ENCODE measurements around the gene SLC48A1. TPM values are rescaled to one million over a fixed set of nuclear protein-coding genes. Genes with fewer than 3 reads are reported as not detected.
A peak's percentile ranks its signal among the peaks of the same experiment; 100 is the strongest.

The SLC48A1 gene
- total RNA-seq, 2 donors from 2014 or later, result 39.0 to 52.5 TPM

DNA sequence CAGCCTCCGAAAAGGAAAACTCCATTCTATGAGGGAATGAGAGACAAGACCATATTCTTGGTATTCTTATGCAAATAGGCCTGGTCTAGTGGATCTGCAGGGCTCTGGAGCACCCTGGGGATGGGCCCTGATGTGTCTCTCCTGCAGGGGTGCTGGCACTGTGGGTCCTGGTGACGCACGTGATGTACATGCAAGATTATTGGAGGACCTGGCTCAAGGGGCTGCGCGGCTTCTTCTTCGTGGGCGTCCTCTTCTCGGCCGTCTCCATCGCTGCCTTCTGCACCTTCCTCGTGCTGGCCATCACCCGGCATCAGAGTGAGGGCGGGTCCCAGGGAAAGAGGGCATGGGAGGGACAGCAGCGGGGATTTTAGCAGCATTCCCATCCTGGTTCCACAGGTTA is 5.8 kb downstream of the SLC48A1 start:
- Histone ChIP-seq H3K4me1 (replicated peaks) (peaks cover 12% of the 10 kb centered on the region), H3K27ac (no peak overlapping the region), H3K27me3 (replicated peaks; ENCODE audit: insufficient read depth) (no peaks in the 10 kb centered on the region), H3K9me3 (no peaks in the 10 kb centered on the region), H3K36me3 (no peaks in the 10 kb centered on the region), H3K4me3 (no peak overlapping the region)
- DNase-seq (ENCODE audit: low spot score), result no peak
- intact Hi-C loops (cut with DNase I), result loop anchor here (2.0 to 5.0 kb wide), 4 partner anchors 37 to 127 kb away; no protein-coding TSS in a partner anchor
- no peak for TF ChIP-seq POLR2AphosphoS5 (IDR thresholded peaks at IDR 0.05)
- TF ChIP-seq POLR2A (IDR thresholded peaks at IDR 0.05), result no peak
- TF ChIP-seq, protein P1, sequence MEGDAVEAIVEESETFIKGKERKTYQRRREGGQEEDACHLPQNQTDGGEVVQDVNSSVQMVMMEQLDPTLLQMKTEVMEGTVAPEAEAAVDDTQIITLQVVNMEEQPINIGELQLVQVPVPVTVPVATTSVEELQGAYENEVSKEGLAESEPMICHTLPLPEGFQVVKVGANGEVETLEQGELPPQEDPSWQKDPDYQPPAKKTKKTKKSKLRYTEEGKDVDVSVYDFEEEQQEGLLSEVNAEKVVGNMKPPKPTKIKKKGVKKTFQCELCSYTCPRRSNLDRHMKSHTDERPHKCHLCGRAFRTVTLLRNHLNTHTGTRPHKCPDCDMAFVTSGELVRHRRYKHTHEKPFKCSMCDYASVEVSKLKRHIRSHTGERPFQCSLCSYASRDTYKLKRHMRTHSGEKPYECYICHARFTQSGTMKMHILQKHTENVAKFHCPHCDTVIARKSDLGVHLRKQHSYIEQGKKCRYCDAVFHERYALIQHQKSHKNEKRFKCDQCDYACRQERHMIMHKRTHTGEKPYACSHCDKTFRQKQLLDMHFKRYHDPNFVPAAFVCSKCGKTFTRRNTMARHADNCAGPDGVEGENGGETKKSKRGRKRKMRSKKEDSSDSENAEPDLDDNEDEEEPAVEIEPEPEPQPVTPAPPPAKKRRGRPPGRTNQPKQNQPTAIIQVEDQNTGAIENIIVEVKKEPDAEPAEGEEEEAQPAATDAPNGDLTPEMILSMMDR (IDR thresholded peaks at IDR 0.05), result no peak
- WGBS, result 46% methylated on average over 11 of the region's 14 CpGs

DNA sequence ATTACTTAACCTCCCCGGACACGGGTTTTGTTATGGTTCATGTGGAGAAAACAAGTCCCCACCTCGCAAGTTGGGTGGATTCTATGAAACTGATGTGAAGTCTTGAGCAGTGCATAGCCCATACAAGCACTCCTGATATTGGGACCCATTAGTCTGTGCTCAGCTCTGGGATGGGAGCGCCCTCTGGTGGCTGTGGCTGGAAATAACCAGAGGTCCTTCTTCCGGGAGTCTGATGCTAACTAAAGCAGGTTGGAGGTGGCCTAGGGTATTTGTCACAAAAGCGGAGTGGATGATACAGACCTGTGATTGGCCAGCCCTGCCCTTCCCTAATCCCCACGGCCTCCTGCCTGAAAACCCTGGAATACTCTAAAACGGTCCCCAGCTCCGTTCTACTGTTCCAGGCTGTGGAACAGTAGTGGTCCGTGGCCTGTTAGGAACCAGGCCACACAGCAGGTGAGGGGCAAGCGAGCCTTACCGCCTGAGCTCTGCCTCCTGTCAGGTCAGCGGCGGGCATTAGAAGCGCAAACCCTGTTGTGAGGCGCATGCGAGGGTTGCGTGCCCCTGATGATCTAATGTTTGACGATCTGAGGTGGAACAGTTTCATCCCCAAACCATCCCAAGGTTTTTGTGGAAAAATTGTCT is 6.4 kb downstream of the SLC48A1 start:
- 33% methylated on average over 19 of the region's 19 CpGs for WGBS

DNA sequence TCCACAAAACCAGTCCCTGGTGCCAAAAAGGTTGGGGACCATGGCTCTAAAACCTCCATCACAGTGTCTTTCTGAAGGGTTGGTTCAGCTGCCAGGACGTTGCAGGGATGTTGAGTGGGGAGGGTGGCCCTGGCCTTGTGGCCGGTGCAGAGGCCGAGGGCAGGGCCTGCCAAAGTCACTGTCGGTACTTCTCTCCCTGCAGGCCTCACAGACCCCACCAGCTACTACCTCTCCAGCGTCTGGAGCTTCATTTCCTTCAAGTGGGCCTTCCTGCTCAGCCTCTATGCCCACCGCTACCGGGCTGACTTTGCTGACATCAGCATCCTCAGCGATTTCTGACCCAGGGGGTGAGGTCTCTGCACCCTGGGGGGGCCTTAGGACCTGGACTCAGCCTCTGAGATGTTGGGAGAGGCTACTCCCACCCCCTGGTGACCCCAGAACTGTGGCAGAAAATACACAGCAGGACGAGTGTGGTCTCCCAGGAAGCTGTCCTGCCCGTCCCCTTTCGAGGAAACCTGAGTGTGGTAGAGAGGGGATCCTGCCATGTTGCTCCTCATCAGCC is 7.0 kb downstream of the SLC48A1 start:
- peaks cover 2 to 6% of the 10 kb centered on the region in 2 donors for H3K36me3 ChIP-seq
- no peak for TF ChIP-seq POLR2AphosphoS5 (IDR thresholded peaks at IDR 0.05)
- TF ChIP-seq POLR2A (IDR thresholded peaks at IDR 0.05), result no peak
- TF ChIP-seq, protein P1 (IDR thresholded peaks at IDR 0.05), result no peak
- H3K9me3 ChIP-seq, result no peaks in the 10 kb centered on the region
- intact Hi-C loops (cut with DNase I), result loop anchor here (2.0 to 5.0 kb wide), 4 partner anchors 38 to 128 kb away; no protein-coding TSS in a partner anchor
- no peak for DNase-seq (ENCODE audit: low spot score)
- peaks cover 12% of the 10 kb centered on the region for H3K4me1 ChIP-seq (replicated peaks)
- no peaks in the 10 kb centered on the region for H3K27me3 ChIP-seq (replicated peaks; ENCODE audit: insufficient read depth)
- H3K4me3 ChIP-seq, result no peak overlapping the region
- no peak overlapping the region for H3K27ac ChIP-seq
- WGBS, result 81% methylated on average over 11 of the region's 11 CpGs

More for the DNA sequence above, 6.4 kb downstream of the SLC48A1 start:
- Histone ChIP-seq H3K27me3 (replicated peaks; ENCODE audit: insufficient read depth) (no peaks in the 10 kb centered on the region), H3K36me3 (peaks cover 0 to under 1% of the 10 kb centered on the region in 2 donors), H3K4me3 (no peak overlapping the region), H3K4me1 (replicated peaks) (peaks cover 12% of the 10 kb centered on the region), H3K9me3 (no peaks in the 10 kb centered on the region), H3K27ac (no peak overlapping the region)
- no peak for TF ChIP-seq POLR2A (IDR thresholded peaks at IDR 0.05)
- TF ChIP-seq, protein P1 (IDR thresholded peaks at IDR 0.05), result peak; percentile 79 to 96 (median 95)
- TF ChIP-seq POLR2AphosphoS5 (IDR thresholded peaks at IDR 0.05), result peak; percentile 62
- intact Hi-C loops (cut with DNase I), result loop anchor here (2.0 to 5.0 kb wide), 4 partner anchors 37 to 127 kb away; no protein-coding TSS in a partner anchor
- DNase-seq (ENCODE audit: low spot score), result peak; percentile 84

DNA sequence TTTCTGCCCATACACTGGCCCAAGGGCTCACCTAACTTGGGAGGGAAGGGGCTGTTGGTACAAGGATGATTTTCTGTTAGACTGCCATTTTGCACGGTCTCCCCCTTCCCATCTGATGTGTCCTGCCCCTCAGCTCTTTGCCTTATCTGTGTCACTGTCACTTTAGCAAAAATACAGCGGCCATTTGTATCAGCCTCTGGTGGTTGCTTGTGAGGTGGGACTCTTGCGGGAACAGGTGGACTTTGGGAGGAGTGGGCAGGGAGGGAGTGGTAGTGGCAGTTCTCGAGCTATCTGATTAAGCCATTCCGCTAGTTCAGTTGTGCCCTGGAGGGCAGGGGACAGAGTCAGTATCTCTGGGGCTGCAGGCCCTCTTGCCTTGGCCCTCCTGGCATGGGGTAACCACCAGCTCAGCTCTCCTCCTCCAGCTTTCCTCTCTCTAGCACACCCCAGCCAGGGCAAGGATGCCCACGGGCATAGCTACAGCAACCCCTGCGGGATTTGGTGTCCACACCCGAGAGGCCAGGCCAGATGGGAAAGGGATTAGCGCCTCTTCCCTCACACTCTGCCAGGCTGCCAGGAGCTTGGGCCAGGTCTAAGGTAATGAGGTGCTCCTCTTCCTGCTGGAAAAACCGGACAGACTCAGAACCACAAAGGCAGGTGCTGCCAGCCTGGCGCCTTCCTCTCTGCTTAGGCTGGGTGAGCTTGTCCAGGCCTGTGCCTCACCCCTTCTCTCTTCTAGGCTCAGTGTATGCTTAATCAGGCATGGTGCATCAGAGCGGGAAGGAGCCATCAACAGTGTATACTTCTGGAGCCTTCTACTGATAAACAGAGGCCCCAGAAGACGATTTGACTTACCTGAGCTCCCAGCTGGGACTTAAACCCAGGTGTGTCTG is 8.7 kb downstream of the SLC48A1 start:
- Histone ChIP-seq H3K36me3 (peaks cover 5 to 17% of the 10 kb centered on the region in 2 donors), H3K9me3 (no peaks in the 10 kb centered on the region), H3K4me3 (no peak overlapping the region), H3K27me3 (replicated peaks; ENCODE audit: insufficient read depth) (no peaks in the 10 kb centered on the region), H3K4me1 (replicated peaks) (peaks cover 12% of the 10 kb centered on the region), H3K27ac (peak overlapping the region; percentile 59 to 74)
- TF ChIP-seq POLR2A (IDR thresholded peaks at IDR 0.05) (no peak), POLR2AphosphoS5 (IDR thresholded peaks at IDR 0.05) (peak; percentile 78)
- TF ChIP-seq, protein P1 (IDR thresholded peaks at IDR 0.05), result no peak
- peak; percentile 88 for DNase-seq (ENCODE audit: low spot score)
- intact Hi-C loops (cut with DNase I), result no loop called here
- 42% methylated on average over 13 of the region's 13 CpGs for WGBS

Data from prostate gland (tissue), 2 donors.